H9 (cell line): Measurements from ENCODE around the gene KIF21B. TPM values are rescaled to one million over a fixed set of nuclear protein-coding genes. Genes with fewer than 3 reads are reported as not detected.

Source experiments
- DNase-seq: peaks from one replicate; pipeline ENCODE4 v3.0.0-alpha.2; 2017
- H2AFZ ChIP-seq: one replicate; pipeline ENCODE4 v1.6.1; 2013; ENCODE audit warnings: mild to moderate bottlenecking, low read length, control low read depth, moderate library complexity
- H2AK5ac ChIP-seq: 2 replicates; pipeline ENCODE4 v1.6.1; 2013; ENCODE audit warnings: low read length, control low read depth, mixed read lengths; ENCODE audit not compliant: insufficient read length
- H2BK120ac ChIP-seq: one replicate; pipeline ENCODE4 v1.6.1; 2013; ENCODE audit warnings: low read depth, mild to moderate bottlenecking, low read length, control low read depth, inconsistent platforms; ENCODE audit not compliant: poor library complexity, severe bottlenecking
- H2BK12ac ChIP-seq: 2 replicates; pipeline ENCODE4 v1.6.1; 2013; ENCODE audit warnings: low read length, control low read depth, mixed read lengths, low read depth; ENCODE audit not compliant: insufficient read length
- H2BK15ac ChIP-seq: 2 replicates; pipeline ENCODE4 v1.6.1; 2013; ENCODE audit warnings: low read depth, low read length, control low read depth
- H2BK20ac ChIP-seq: one replicate; pipeline ENCODE4 v1.6.1; 2013; ENCODE audit warnings: low read depth, mild to moderate bottlenecking, low read length, control low read depth, inconsistent platforms; ENCODE audit not compliant: poor library complexity, severe bottlenecking
- H2BK5ac ChIP-seq: 2 replicates; pipeline ENCODE4 v1.6.1; 2013; ENCODE audit warnings: low read length, control low read depth, mixed read lengths; ENCODE audit not compliant: insufficient read length
- H3K14ac ChIP-seq: 2 replicates; pipeline ENCODE4 v1.6.1; 2013; ENCODE audit warnings: low read length, control low read depth; ENCODE audit not compliant: insufficient read depth
- H3K18ac ChIP-seq: 2 replicates; pipeline ENCODE4 v1.6.1; 2013; ENCODE audit warnings: low read depth, mild to moderate bottlenecking, mixed read lengths, low read length, control low read depth; ENCODE audit not compliant: insufficient read length
- H3K23ac ChIP-seq: 2 replicates; pipeline ENCODE4 v1.6.1; 2013; ENCODE audit warnings: low read length, control low read depth, mixed read lengths, low read depth; ENCODE audit not compliant: insufficient read length
- H3K23me2 ChIP-seq: 2 replicates; pipeline ENCODE4 v1.6.1; 2013; ENCODE audit warnings: low read depth, mild to moderate bottlenecking, mixed read lengths, low read length, control low read depth; ENCODE audit not compliant: insufficient read length, poor library complexity, severe bottlenecking
- H3K27ac ChIP-seq: 2 replicates; pipeline ENCODE4 v1.5.1; 2013; ENCODE audit warnings: low read length, control low read depth, mixed read lengths, low read depth; ENCODE audit not compliant: insufficient read length
- H3K27me3 ChIP-seq: 2 replicates; pipeline ENCODE4 v1.6.1; 2013; ENCODE audit warnings: low read length, control low read depth, inconsistent platforms; ENCODE audit not compliant: insufficient read depth
- H3K4ac ChIP-seq: 2 replicates; pipeline ENCODE4 v1.6.1; 2013; ENCODE audit warnings: low read depth, mild to moderate bottlenecking, control low read depth, inconsistent platforms, low read length, moderate library complexity
- H3K4me1 ChIP-seq: 2 replicates; pipeline ENCODE4 v1.6.1; 2013; ENCODE audit warnings: low read length, control low read depth, inconsistent platforms; ENCODE audit not compliant: insufficient read depth
- H3K4me2 ChIP-seq: 2 replicates; pipeline ENCODE4 v1.6.1; 2013; ENCODE audit warnings: low read length, control low read depth, mixed read lengths; ENCODE audit not compliant: insufficient read length, insufficient read depth
- H3K56ac ChIP-seq: 2 replicates; pipeline ENCODE4 v1.6.1; 2013; ENCODE audit warnings: low read depth, mild to moderate bottlenecking, mixed read lengths, low read length, control low read depth; ENCODE audit not compliant: insufficient read length
- H3K79me1 ChIP-seq: 2 replicates; pipeline ENCODE4 v1.6.1; 2013; ENCODE audit warnings: low read depth, mild to moderate bottlenecking, moderate library complexity, low read length, control low read depth, inconsistent platforms; ENCODE audit not compliant: insufficient read depth, poor library complexity, severe bottlenecking
- H3K79me2 ChIP-seq: 2 replicates; pipeline ENCODE4 v1.6.1; 2013; ENCODE audit warnings: low read length, control low read depth, inconsistent platforms; ENCODE audit not compliant: insufficient read depth
- H3K9ac ChIP-seq: 2 replicates; pipeline ENCODE4 v1.6.1; 2013; ENCODE audit warnings: low read length, control low read depth, mixed read lengths; ENCODE audit not compliant: insufficient read length; ENCODE audit errors: extremely low read depth
- H3K9me3 ChIP-seq: one replicate; pipeline ENCODE4 v1.6.1; 2013; ENCODE audit warnings: low read depth, low read length, inconsistent platforms; ENCODE audit not compliant: control insufficient read depth
- H3T11ph ChIP-seq: one replicate; pipeline ENCODE4 v1.6.1; 2013; ENCODE audit warnings: mild to moderate bottlenecking, low read length, control low read depth, inconsistent platforms
- H4K20me1 ChIP-seq: one replicate; pipeline ENCODE4 v1.6.1; 2013; ENCODE audit not compliant: control insufficient read depth, insufficient read length, insufficient read depth
- H4K5ac ChIP-seq: 2 replicates; pipeline ENCODE4 v1.6.1; 2013; ENCODE audit warnings: low read depth, mild to moderate bottlenecking, mixed read lengths, low read length, control low read depth; ENCODE audit not compliant: insufficient read length
- H4K8ac ChIP-seq: replicated peaks from 2 replicates; pipeline ENCODE4 v1.6.1; 2013; ENCODE audit warnings: low read length, control low read depth, mixed read lengths, low read depth; ENCODE audit not compliant: insufficient read length
- H4K91ac ChIP-seq: 2 replicates; pipeline ENCODE4 v1.6.1; 2013; ENCODE audit warnings: low read depth, mild to moderate bottlenecking, moderate library complexity, mixed read lengths, low read length, control low read depth; ENCODE audit not compliant: insufficient read length
- H3K27ac Mint-ChIP-seq, 3 experiments: 2 replicates in 2 of 3; 3 replicates in 1 of 3; pipeline ENCODE4 v1.8.0; 2020 to 2021; ENCODE audit warnings: mixed read lengths in 3 of 3, mild to moderate bottlenecking in 1 of 3, moderate library complexity in 1 of 3
- H3K27me3 Mint-ChIP-seq: 2 replicates; pipeline ENCODE4 v1.8.0; 2021; ENCODE audit warnings: low read depth, mild to moderate bottlenecking, moderate library complexity, mixed read lengths
- H3K36me3 Mint-ChIP-seq, 3 experiments: 2 replicates in 2 of 3; 3 replicates in 1 of 3; pipeline ENCODE4 v1.8.0; 2020 to 2021; ENCODE audit warnings: low read depth in 3 of 3, mixed read lengths in 3 of 3; ENCODE audit not compliant: insufficient read depth in 1 of 3
- H3K4me1 Mint-ChIP-seq, 2 experiments: 2 replicates each; pipeline ENCODE4 v1.8.0; 2020; ENCODE audit warnings: mixed read lengths in 2 of 2
- H3K4me3 Mint-ChIP-seq, 2 experiments: 2 replicates in 1 of 2; 3 replicates in 1 of 2; pipeline ENCODE4 v1.8.0; 2020 to 2021; ENCODE audit warnings: mild to moderate bottlenecking in 2 of 2, mixed read lengths in 2 of 2, moderate library complexity in 1 of 2
- H3K9me3 Mint-ChIP-seq, 2 experiments: 2 replicates in 1 of 2; 3 replicates in 1 of 2; pipeline ENCODE4 v1.8.0; 2020; ENCODE audit warnings: mild to moderate bottlenecking in 2 of 2, mixed read lengths in 2 of 2, moderate library complexity in 1 of 2
- CTCF ChIP-seq: fragments of 200-600 bp; sonication (generic); conservative IDR thresholded peaks from 3 replicates; pipeline ENCODE4 v1.8.0; 2021; ENCODE audit warnings: antibody characterized with exemption, mild to moderate bottlenecking
- WGBS: extraction: QIAGEN DNeasy Blood & Tissue Kit; methylation state at CpG from one replicate; pipeline ENCODE4 v1.1.7; 2013; ENCODE audit warnings: missing lambda C conversion rate, low lambda C conversion rate, mixed read lengths; ENCODE audit not compliant: insufficient read length; ENCODE audit errors: extremely low coverage; 5-methylcytosine and 5-hydroxymethylcytosine counted together
- total RNA-seq: library from RNA; stranded (reverse); gene quantifications from 2 replicates; pipeline ENCODE4 v1.2.1, GENCODE V29; 2021

KIF21B gene
- total RNA-seq, 1 experiment from 2014 or later: 7.5 TPM

GRCh38 chr1:200960236-200960947, 63.1 kb downstream of the KIF21B start:
- H3K9me3 ChIP-seq: no peaks in the 10 kb centered on the region
- Mint-ChIP-seq H3K36me3 (no peaks in the 10 kb centered on the region), H3K9me3 (no peaks in the 10 kb centered on the region), H3K27me3 (peaks cover 5% of the 10 kb centered on the region), H3K27ac (no peak overlapping the region), H3K4me1 (peaks cover 6 to 11% of the 10 kb centered on the region in 2 experiments), H3K4me3 (no peak overlapping the region)
- no peak overlapping the region for H2BK5ac ChIP-seq
- no peaks in the 10 kb centered on the region for H3K79me1 ChIP-seq
- no peaks in the 10 kb centered on the region for H4K20me1 ChIP-seq
- H3K27ac ChIP-seq: no peak overlapping the region
- H3K18ac ChIP-seq: no peak overlapping the region
- WGBS: no CpG with 5 or more reads among the region's 9 CpGs
- no peaks in the 10 kb centered on the region for H3K27me3 ChIP-seq
- H2BK20ac ChIP-seq: no peak overlapping the region
- no peak overlapping the region for H2BK15ac ChIP-seq
- no peaks in the 10 kb centered on the region for H3K4me1 ChIP-seq
- no peak overlapping the region for H4K8ac ChIP-seq
- H3K56ac ChIP-seq: no peak overlapping the region
- H2AFZ ChIP-seq: no peak overlapping the region
- peak; percentile 19 for DNase-seq
- no peak overlapping the region for H2AK5ac ChIP-seq
- no peak overlapping the region for H4K91ac ChIP-seq
- H3T11ph ChIP-seq: no peak overlapping the region
- H3K14ac ChIP-seq: no peak overlapping the region; the same call in 1 of the 2 replicates
- no peaks in the 10 kb centered on the region for H3K23me2 ChIP-seq
- no peak overlapping the region for H3K4me2 ChIP-seq
- H2BK12ac ChIP-seq: no peak overlapping the region
- H3K79me2 ChIP-seq: no peaks in the 10 kb centered on the region
- no peak overlapping the region for H4K5ac ChIP-seq
- no peak for TF ChIP-seq CTCF
- no peak overlapping the region for H3K4ac ChIP-seq
- H2BK120ac ChIP-seq: no peak overlapping the region
- H3K23ac ChIP-seq: no peak overlapping the region
- H3K9ac ChIP-seq: no peak overlapping the region
